ENCODE measurements around the gene ATAD3B. TPM values are rescaled to one million over a fixed set of nuclear protein-coding genes. Genes with fewer than 3 reads are reported as not detected.
A peak's percentile ranks its signal among the peaks of the same experiment; 100 is the strongest.

The ATAD3B gene
- total and polyA plus RNA-seq, 2 of the 13 experiments (the other 11 are each of a cell fraction or from before 2014, with no cell fraction given) = 9.6 to 31.1 TPM

- TF ChIP-seq NR0B2 (CRISPR knock-in tag; IDR thresholded peaks at IDR 0.05) (no peak), FOXP4 (CRISPR knock-in tag; IDR thresholded peaks at IDR 0.05) (no peak), ZNF446 (CRISPR knock-in tag; IDR thresholded peaks at IDR 0.05) (no peak), ZNF740 (CRISPR knock-in tag; IDR thresholded peaks at IDR 0.05) (no peak), PTBP1 (IDR thresholded peaks at IDR 0.05; ENCODE audit: low read depth, low read length, poor library complexity, severe bottlenecking) (no peak), ATF2 (CRISPR knock-in tag; IDR thresholded peaks at IDR 0.05) (no peak; the same call in 1 of the 2 replicates), AGO1 (IDR thresholded peaks at IDR 0.05; ENCODE audit: low read depth, low read length, poor library complexity, severe bottlenecking) (no peak), MXI1 (IDR thresholded peaks at IDR 0.05; ENCODE audit: borderline replicate concordance, low read depth, low read length) (peak; percentile 55; the same call in 1 of the 3 replicates), MLX (CRISPR knock-in tag; IDR thresholded peaks at IDR 0.05) (no peak), SRSF9 (IDR thresholded peaks at IDR 0.05; ENCODE audit: borderline replicate concordance, insufficient read depth, low read depth, low read length, poor library complexity, severe bottlenecking) (no peak), SP4 (CRISPR knock-in tag; IDR thresholded peaks at IDR 0.05) (peak; percentile 49; the same call in 1 of the 2 replicates), ZNF468 (CRISPR knock-in tag; IDR thresholded peaks at IDR 0.05) (no peak), CBX1 (IDR thresholded peaks at IDR 0.05; ENCODE audit: low read depth) (no peak), HDAC1 (CRISPR knock-in tag; IDR thresholded peaks at IDR 0.05) (peak; percentile 68), ZNF101 (CRISPR knock-in tag; IDR thresholded peaks at IDR 0.05; ENCODE audit: borderline replicate concordance, low read depth) (no peak), ZFAT (CRISPR knock-in tag; conservative IDR thresholded peaks at IDR 0.05) (no peak), NR1H2 (CRISPR knock-in tag; IDR thresholded peaks at IDR 0.05; ENCODE audit: borderline replicate concordance, low read depth) (no peak), ZNF713 (CRISPR knock-in tag; IDR thresholded peaks at IDR 0.05) (no peak), RFXAP (CRISPR knock-in tag; IDR thresholded peaks at IDR 0.05; ENCODE audit: borderline replicate concordance) (no peak), KDM5B (CRISPR knock-in tag; IDR thresholded peaks at IDR 0.05; ENCODE audit: borderline replicate concordance) (0 out of 2 replicates have a peak, but pooled peaks have one; percentile 53), MED13 (CRISPR knock-in tag; IDR thresholded peaks at IDR 0.05) (0 out of 2 replicates have a peak, but pooled peaks have one; percentile 19), ETS1 (CRISPR knock-in tag; IDR thresholded peaks at IDR 0.05) (no peak), ZNF552 (CRISPR knock-in tag; IDR thresholded peaks at IDR 0.05; ENCODE audit: borderline replicate concordance) (no peak), WIZ (CRISPR knock-in tag; IDR thresholded peaks at IDR 0.05) (no peak), RNF2 (conservative IDR thresholded peaks at IDR 0.05; ENCODE audit: low read depth) (no peak)
These were observed 33.6 kb upstream of the ATAD3B start (continued) for GRCh38 chr1:1437904-1438376.
